Measurements from ENCODE around the gene SNX19. TPM values are rescaled to one million over a fixed set of nuclear protein-coding genes. Genes with fewer than 3 reads are reported as not detected.
A peak's percentile ranks its signal among the peaks of the same experiment; 100 is the strongest.

The SNX19 gene
- total RNA-seq, 1 donor from 2014 or later: 32.8 TPM

GRCh38 chr11:130892861-130893260 is 23.4 kb downstream of the SNX19 start:
- TF ChIP-seq CTCF (IDR thresholded peaks at IDR 0.05) (no peak), EZH2phosphoT487 (IDR thresholded peaks at IDR 0.05) (no peak), EZH2 (IDR thresholded peaks at IDR 0.05) (no peak)
- no peaks in the 10 kb centered on the region for H3K27me3 ChIP-seq
- H3K4me1 ChIP-seq: peaks cover 22% of the 10 kb centered on the region
- Mint-ChIP-seq H3K27me3 (ENCODE audit: insufficient read depth, low read depth) (no peaks in the 10 kb centered on the region), H3K27ac (peak overlapping the region; percentile 62), H3K36me3 (peaks cover 7% of the 10 kb centered on the region), H3K4me1 (peaks cover 27% of the 10 kb centered on the region), H3K9me3 (no peaks in the 10 kb centered on the region), H3K4me3 (peak overlapping the region; percentile 67)
- peaks cover 10% of the 10 kb centered on the region for H4K20me1 ChIP-seq (ENCODE audit: low read depth)
- H3K27ac ChIP-seq: peak overlapping the region; percentile 13
- no peak overlapping the region for H3K9ac ChIP-seq
- peak overlapping the region; percentile 69 for H3K4me2 ChIP-seq
- H3F3A ChIP-seq (ENCODE audit: low read depth): peaks cover 19% of the 10 kb centered on the region
- H3K36me3 ChIP-seq: no peaks in the 10 kb centered on the region
- no peaks in the 10 kb centered on the region for H3K79me2 ChIP-seq (ENCODE audit: low read depth)
- no peak overlapping the region for H2AFZ ChIP-seq (replicated peaks)
- DNase-seq (ENCODE audit: low spot score): peak; percentile 88
- H3K4me3 ChIP-seq: peak overlapping the region; percentile 31
- no peaks in the 10 kb centered on the region for H3K9me3 ChIP-seq (ENCODE audit: low read depth)

GRCh38 chr11:130891326-130891725 is 25.0 kb downstream of the SNX19 start:
- no peak overlapping the region for H3K4me3 ChIP-seq
- peaks cover 22% of the 10 kb centered on the region for H3K4me1 ChIP-seq
- H3K36me3 Mint-ChIP-seq: peaks cover 7% of the 10 kb centered on the region
- H3K36me3 ChIP-seq: no peaks in the 10 kb centered on the region
- peaks cover 19% of the 10 kb centered on the region for H3F3A ChIP-seq (ENCODE audit: low read depth)
- H3K9me3 Mint-ChIP-seq: no peaks in the 10 kb centered on the region
- H3K9me3 ChIP-seq (ENCODE audit: low read depth): no peaks in the 10 kb centered on the region
- H2AFZ ChIP-seq (replicated peaks): no peak overlapping the region
- no peak for TF ChIP-seq EZH2 (IDR thresholded peaks at IDR 0.05)
- TF ChIP-seq EZH2phosphoT487 (IDR thresholded peaks at IDR 0.05): no peak
- no peak overlapping the region for H3K9ac ChIP-seq
- H3K27ac ChIP-seq: no peak overlapping the region
- H4K20me1 ChIP-seq (ENCODE audit: low read depth): peaks cover 10% of the 10 kb centered on the region
- no peak overlapping the region for H3K4me2 ChIP-seq
- H3K4me1 Mint-ChIP-seq: peaks cover 34% of the 10 kb centered on the region
- no peak overlapping the region for H3K4me3 Mint-ChIP-seq
- H3K27me3 ChIP-seq: no peaks in the 10 kb centered on the region
- no peaks in the 10 kb centered on the region for H3K27me3 Mint-ChIP-seq (ENCODE audit: insufficient read depth, low read depth)
- H3K79me2 ChIP-seq (ENCODE audit: low read depth): no peaks in the 10 kb centered on the region
- no peak for DNase-seq (ENCODE audit: low spot score)
- no peak overlapping the region for H3K27ac Mint-ChIP-seq

DNA sequence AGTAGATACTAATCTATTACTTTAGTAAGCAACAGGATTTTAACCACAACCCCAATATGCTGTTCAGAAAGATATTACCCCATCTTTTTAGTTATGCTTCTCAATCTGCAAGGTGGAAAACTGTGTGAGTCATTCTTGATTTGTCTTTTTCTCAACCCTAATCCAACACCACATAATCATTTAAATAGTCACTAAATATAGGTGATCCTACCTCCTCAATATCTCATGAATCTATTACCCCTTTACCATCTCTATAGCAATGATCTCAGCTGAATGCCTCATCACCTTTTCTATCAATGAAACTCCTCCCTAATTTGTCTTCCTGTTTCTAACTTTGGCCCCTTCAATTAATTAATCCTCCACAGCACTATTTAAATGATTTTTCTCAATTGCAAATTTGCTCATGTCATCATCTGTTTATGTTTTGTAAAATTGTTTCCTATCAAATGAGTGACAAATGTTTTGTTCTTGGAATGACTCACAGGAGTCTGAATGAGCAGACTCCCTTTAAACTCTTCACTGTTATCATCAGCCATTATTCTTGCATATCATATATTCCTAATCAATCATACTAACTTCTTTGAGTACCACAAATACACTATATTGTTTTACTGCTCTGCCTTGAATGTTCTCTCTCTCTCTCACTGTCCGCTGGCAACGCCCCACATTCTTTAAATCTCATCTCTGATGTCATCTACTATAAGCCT is 26.1 kb downstream of the SNX19 start:
- Histone ChIP-seq H3K27me3 (no peaks in the 10 kb centered on the region), H3K79me2 (ENCODE audit: low read depth) (no peaks in the 10 kb centered on the region), H4K20me1 (ENCODE audit: low read depth) (peaks cover 10% of the 10 kb centered on the region), H3K4me2 (no peak overlapping the region), H3K9ac (no peak overlapping the region), H3F3A (ENCODE audit: low read depth) (peaks cover 19% of the 10 kb centered on the region), H3K27ac (no peak overlapping the region), H3K4me3 (no peak overlapping the region), H3K36me3 (no peaks in the 10 kb centered on the region), H3K4me1 (peaks cover 22% of the 10 kb centered on the region), H2AFZ (replicated peaks) (no peak overlapping the region), H3K9me3 (ENCODE audit: low read depth) (no peaks in the 10 kb centered on the region)
- no peak for DNase-seq (ENCODE audit: low spot score)
- Mint-ChIP-seq H3K36me3 (peaks cover 7% of the 10 kb centered on the region), H3K27ac (no peak overlapping the region), H3K9me3 (no peaks in the 10 kb centered on the region), H3K4me3 (no peak overlapping the region), H3K4me1 (peaks cover 45% of the 10 kb centered on the region), H3K27me3 (ENCODE audit: insufficient read depth, low read depth) (no peaks in the 10 kb centered on the region)
- TF ChIP-seq CTCF (IDR thresholded peaks at IDR 0.05) (no peak), EZH2phosphoT487 (IDR thresholded peaks at IDR 0.05) (no peak), EZH2 (IDR thresholded peaks at IDR 0.05) (no peak)

DNA sequence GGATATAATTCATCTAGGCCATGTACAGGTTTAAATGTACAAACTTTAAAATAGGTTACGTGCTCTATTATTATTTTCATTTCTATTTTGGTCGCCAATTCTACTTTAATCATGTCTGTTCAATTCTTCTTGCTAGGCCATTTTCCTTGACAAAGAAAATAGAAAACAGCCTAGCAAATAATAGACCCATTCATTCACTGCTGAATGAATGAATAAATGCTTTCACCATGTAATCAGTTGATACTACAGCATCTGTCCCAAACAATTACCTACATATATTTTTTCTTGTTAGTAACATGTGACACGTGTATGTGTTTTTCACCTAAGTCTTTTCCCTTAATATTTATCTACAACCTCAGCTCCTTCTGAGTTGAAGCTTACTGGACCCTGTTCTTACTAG is 27.5 kb downstream of the SNX19 start:
- no peaks in the 10 kb centered on the region for H3K9me3 Mint-ChIP-seq
- TF ChIP-seq CTCF (IDR thresholded peaks at IDR 0.05) (no peak), EZH2 (IDR thresholded peaks at IDR 0.05) (no peak), EZH2phosphoT487 (IDR thresholded peaks at IDR 0.05) (no peak)
- H3K36me3 ChIP-seq: no peaks in the 10 kb centered on the region
- no peak for DNase-seq (ENCODE audit: low spot score)
- no peaks in the 10 kb centered on the region for H3K9me3 ChIP-seq (ENCODE audit: low read depth)
- no peaks in the 10 kb centered on the region for H3K27me3 Mint-ChIP-seq (ENCODE audit: insufficient read depth, low read depth)
- no peak overlapping the region for H3K4me3 Mint-ChIP-seq
- H3K27ac Mint-ChIP-seq: no peak overlapping the region
- H3K9ac ChIP-seq: no peak overlapping the region
- peaks cover 12% of the 10 kb centered on the region for H3K36me3 Mint-ChIP-seq
- H3K4me1 Mint-ChIP-seq: peaks cover 48% of the 10 kb centered on the region
- H3K4me3 ChIP-seq: no peak overlapping the region
- H3F3A ChIP-seq (ENCODE audit: low read depth): peaks cover 16% of the 10 kb centered on the region
- no peak overlapping the region for H3K27ac ChIP-seq
- no peaks in the 10 kb centered on the region for H3K27me3 ChIP-seq
- H4K20me1 ChIP-seq (ENCODE audit: low read depth): peaks cover 10% of the 10 kb centered on the region
- H3K79me2 ChIP-seq (ENCODE audit: low read depth): no peaks in the 10 kb centered on the region
- peaks cover 17% of the 10 kb centered on the region for H3K4me1 ChIP-seq
- no peak overlapping the region for H3K4me2 ChIP-seq
- H2AFZ ChIP-seq (replicated peaks): no peak overlapping the region

Measured in neural progenitor cell (in vitro differentiated cells).